ENCODE measurements around the gene USH1C.

The USH1C gene

GRCh38 chr11:17472467-17472866 lies 71.7 kb downstream of the USH1C start:
- no peak for TF ChIP-seq EZH2phosphoT487 (IDR thresholded peaks at IDR 0.05; ENCODE audit: low read depth)
- TF ChIP-seq, protein P1, sequence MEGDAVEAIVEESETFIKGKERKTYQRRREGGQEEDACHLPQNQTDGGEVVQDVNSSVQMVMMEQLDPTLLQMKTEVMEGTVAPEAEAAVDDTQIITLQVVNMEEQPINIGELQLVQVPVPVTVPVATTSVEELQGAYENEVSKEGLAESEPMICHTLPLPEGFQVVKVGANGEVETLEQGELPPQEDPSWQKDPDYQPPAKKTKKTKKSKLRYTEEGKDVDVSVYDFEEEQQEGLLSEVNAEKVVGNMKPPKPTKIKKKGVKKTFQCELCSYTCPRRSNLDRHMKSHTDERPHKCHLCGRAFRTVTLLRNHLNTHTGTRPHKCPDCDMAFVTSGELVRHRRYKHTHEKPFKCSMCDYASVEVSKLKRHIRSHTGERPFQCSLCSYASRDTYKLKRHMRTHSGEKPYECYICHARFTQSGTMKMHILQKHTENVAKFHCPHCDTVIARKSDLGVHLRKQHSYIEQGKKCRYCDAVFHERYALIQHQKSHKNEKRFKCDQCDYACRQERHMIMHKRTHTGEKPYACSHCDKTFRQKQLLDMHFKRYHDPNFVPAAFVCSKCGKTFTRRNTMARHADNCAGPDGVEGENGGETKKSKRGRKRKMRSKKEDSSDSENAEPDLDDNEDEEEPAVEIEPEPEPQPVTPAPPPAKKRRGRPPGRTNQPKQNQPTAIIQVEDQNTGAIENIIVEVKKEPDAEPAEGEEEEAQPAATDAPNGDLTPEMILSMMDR (IDR thresholded peaks at IDR 0.05; ENCODE audit: low read depth, low read length): no peak
- no peaks in the 10 kb centered on the region for H3K36me3 ChIP-seq (replicated peaks; ENCODE audit: low read depth, low read length)
- no peaks in the 10 kb centered on the region for H3K9me3 ChIP-seq (ENCODE audit: insufficient read depth, low read length)
- H3K27ac ChIP-seq (ENCODE audit: low read length): no peak overlapping the region
- no peak overlapping the region for H3K9ac ChIP-seq (ENCODE audit: low read length)
- no peaks in the 10 kb centered on the region for H4K20me1 ChIP-seq (ENCODE audit: insufficient read depth, low read length)
- no peaks in the 10 kb centered on the region for H3K79me2 ChIP-seq (ENCODE audit: low read length)
- no peak overlapping the region for H3K4me3 ChIP-seq (ENCODE audit: low read length)
- H3K4me1 ChIP-seq (ENCODE audit: low read length): no peaks in the 10 kb centered on the region
- H3K4me2 ChIP-seq (ENCODE audit: low read length): no peak overlapping the region
- no peak overlapping the region for H2AFZ ChIP-seq (ENCODE audit: low read depth, low read length)
- peaks cover 31% of the 10 kb centered on the region for H3K27me3 ChIP-seq (ENCODE audit: low read depth, low read length)

DNA sequence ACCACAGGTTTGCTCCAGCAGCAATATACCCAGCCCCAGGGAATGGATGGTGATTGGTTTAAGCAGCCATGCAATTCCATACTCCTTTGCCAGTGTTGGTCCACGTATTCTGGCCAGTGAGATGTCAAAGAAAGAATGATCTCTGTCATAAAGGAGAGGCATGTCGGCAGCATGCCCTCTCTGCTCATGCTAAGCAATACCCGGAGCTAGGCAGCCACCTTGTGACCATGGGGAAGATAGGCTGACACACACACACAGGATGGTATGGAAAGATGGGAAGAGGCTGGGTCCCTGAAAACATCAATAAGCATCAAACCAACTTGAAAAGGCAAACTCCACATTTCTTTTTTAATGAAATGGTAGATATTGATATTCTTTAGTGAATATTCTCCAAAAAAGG lies 72.7 kb downstream of the USH1C start:
- no peak overlapping the region for H3K4me2 ChIP-seq (ENCODE audit: low read length)
- TF ChIP-seq EZH2phosphoT487 (IDR thresholded peaks at IDR 0.05; ENCODE audit: low read depth): no peak
- TF ChIP-seq, protein P1 (IDR thresholded peaks at IDR 0.05; ENCODE audit: low read depth, low read length): no peak
- no peaks in the 10 kb centered on the region for H3K4me1 ChIP-seq (ENCODE audit: low read length)
- H3K27ac ChIP-seq (ENCODE audit: low read length): no peak overlapping the region
- no peak overlapping the region for H3K9ac ChIP-seq (ENCODE audit: low read length)
- H3K9me3 ChIP-seq (ENCODE audit: insufficient read depth, low read length): no peaks in the 10 kb centered on the region
- H4K20me1 ChIP-seq (ENCODE audit: insufficient read depth, low read length): no peaks in the 10 kb centered on the region
- H3K36me3 ChIP-seq (replicated peaks; ENCODE audit: low read depth, low read length): no peaks in the 10 kb centered on the region
- H3K4me3 ChIP-seq (ENCODE audit: low read length): no peak overlapping the region
- H3K79me2 ChIP-seq (ENCODE audit: low read length): no peaks in the 10 kb centered on the region
- no peak overlapping the region for H2AFZ ChIP-seq (ENCODE audit: low read depth, low read length)
- peaks cover 28% of the 10 kb centered on the region; the same call in 1 of the 2 replicates for H3K27me3 ChIP-seq (ENCODE audit: low read depth, low read length)

DNA sequence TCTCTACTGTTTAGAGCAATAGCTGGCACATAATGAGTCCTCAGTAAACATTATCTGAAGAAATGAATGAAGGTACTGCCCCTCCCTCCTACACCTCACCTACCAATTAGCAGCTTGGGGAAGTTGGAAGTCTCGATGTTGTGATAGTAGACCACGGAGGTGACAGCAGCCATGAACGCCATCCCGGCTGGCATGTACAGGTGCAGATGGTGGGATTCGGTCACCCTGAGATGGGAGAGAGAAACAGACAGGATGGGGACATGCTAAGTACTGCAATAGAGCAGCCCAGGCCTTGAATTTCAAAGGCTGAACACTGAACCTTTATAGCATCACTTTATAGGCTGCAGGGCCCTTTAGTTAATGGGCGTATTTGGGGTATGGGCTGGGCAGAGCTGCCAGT lies 74.2 kb downstream of the USH1C start:
- H4K20me1 ChIP-seq (ENCODE audit: insufficient read depth, low read length): no peaks in the 10 kb centered on the region
- TF ChIP-seq, protein P1 (IDR thresholded peaks at IDR 0.05; ENCODE audit: low read depth, low read length): no peak
- no peak for TF ChIP-seq EZH2phosphoT487 (IDR thresholded peaks at IDR 0.05; ENCODE audit: low read depth)
- no peaks in the 10 kb centered on the region for H3K36me3 ChIP-seq (replicated peaks; ENCODE audit: low read depth, low read length)
- H3K9me3 ChIP-seq (ENCODE audit: insufficient read depth, low read length): no peaks in the 10 kb centered on the region
- peaks cover 28% of the 10 kb centered on the region; the same call in 1 of the 2 replicates for H3K27me3 ChIP-seq (ENCODE audit: low read depth, low read length)
- no peak overlapping the region for H3K9ac ChIP-seq (ENCODE audit: low read length)
- no peak overlapping the region for H3K4me3 ChIP-seq (ENCODE audit: low read length)
- no peaks in the 10 kb centered on the region for H3K79me2 ChIP-seq (ENCODE audit: low read length)
- no peak overlapping the region for H2AFZ ChIP-seq (ENCODE audit: low read depth, low read length)
- no peak overlapping the region for H3K4me2 ChIP-seq (ENCODE audit: low read length)
- no peaks in the 10 kb centered on the region for H3K4me1 ChIP-seq (ENCODE audit: low read length)
- H3K27ac ChIP-seq (ENCODE audit: low read length): no peak overlapping the region

DNA sequence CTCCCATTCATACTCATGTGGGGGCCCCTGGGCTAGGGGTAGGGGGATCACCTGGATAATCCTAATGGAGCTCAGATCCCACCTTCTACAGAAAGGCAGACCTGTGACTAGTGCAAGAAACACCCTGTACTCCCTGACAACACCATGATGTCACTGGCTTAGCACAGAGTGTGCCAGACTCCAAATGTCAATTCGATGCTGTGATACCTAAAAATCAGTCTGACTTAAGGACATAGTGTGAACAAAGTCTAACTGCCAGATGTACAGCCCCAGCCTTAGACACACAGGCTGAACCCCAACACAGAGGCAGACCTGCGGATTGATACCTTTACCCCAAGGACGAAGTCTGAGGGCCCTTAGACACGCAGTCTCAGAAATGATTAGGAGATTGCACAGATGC lies 76.1 kb downstream of the USH1C start:
- Histone ChIP-seq H3K9ac (ENCODE audit: low read length) (no peak overlapping the region), H3K79me2 (ENCODE audit: low read length) (no peaks in the 10 kb centered on the region), H3K9me3 (ENCODE audit: insufficient read depth, low read length) (no peaks in the 10 kb centered on the region), H3K4me2 (ENCODE audit: low read length) (no peak overlapping the region), H3K4me1 (ENCODE audit: low read length) (no peaks in the 10 kb centered on the region), H4K20me1 (ENCODE audit: insufficient read depth, low read length) (no peaks in the 10 kb centered on the region), H3K27me3 (ENCODE audit: low read depth, low read length) (peaks cover 18% of the 10 kb centered on the region; the same call in 1 of the 2 replicates), H3K4me3 (ENCODE audit: low read length) (no peak overlapping the region), H2AFZ (ENCODE audit: low read depth, low read length) (no peak overlapping the region), H3K27ac (ENCODE audit: low read length) (no peak overlapping the region), H3K36me3 (replicated peaks; ENCODE audit: low read depth, low read length) (no peaks in the 10 kb centered on the region)
- TF ChIP-seq, protein P1 (IDR thresholded peaks at IDR 0.05; ENCODE audit: low read depth, low read length): no peak
- no peak for TF ChIP-seq EZH2phosphoT487 (IDR thresholded peaks at IDR 0.05; ENCODE audit: low read depth)

Data from OCI-LY3 (cell line).